Thyroid gland (tissue), 4 donors: ENCODE measurements around the gene PKNOX2.

Experiments
- CTCF ChIP-seq, 6 experiments: fragments of 200-600 bp in 3 of 6; fragments of 450-650 bp in 3 of 6; sonication (generic) in 3 of 6; IDR thresholded peaks; one replicate each; pipeline ENCODE4 v1.5.1; 2016 to 2019; ENCODE audit warnings: antibody characterized with exemption in 6 of 6, mild to moderate bottlenecking in 2 of 6, inconsistent platforms in 1 of 6, moderate library complexity in 1 of 6
- POLR2A ChIP-seq, 2 donors: fragments of 450-650 bp; IDR thresholded peaks; one replicate each; pipeline ENCODE4 v1.6.1; 2017; ENCODE audit warnings: antibody characterized with exemption in 2 of 2, mild to moderate bottlenecking in 2 of 2, moderate library complexity in 1 of 2

GRCh38 chr11:125378083-125378482, 213.5 kb downstream of the PKNOX2 start:
- TF ChIP-seq CTCF (IDR thresholded peaks at IDR 0.05) (no peak), POLR2A (IDR thresholded peaks at IDR 0.05) (no peak)
